Activated T-helper 17 cell treated with anti-CD3 and anti-CD28 coated beads, Interleukin-2, amount 50 U/mL, for 72 hours (primary cell): ENCODE data around the gene THAP12. TPM values are rescaled to one million over a fixed set of nuclear protein-coding genes. Genes with fewer than 3 reads are reported as not detected.

Experiments used
- ATAC-seq: fragments of 150-1000 bp; cut with Tn5 transposase; replicated peaks from 2 replicates; pipeline ENCODE4 v1.10.0; 2021; ENCODE audit warnings: mild to moderate bottlenecking, moderate library complexity
- H3K27ac Mint-ChIP-seq: one replicate; pipeline ENCODE4 v1.8.0; 2022; ENCODE audit warnings: mixed read lengths
- H3K27me3 Mint-ChIP-seq: one replicate; pipeline ENCODE4 v1.8.0; 2022; ENCODE audit warnings: mixed read lengths
- H3K36me3 Mint-ChIP-seq: one replicate; pipeline ENCODE4 v1.8.0; 2022; ENCODE audit warnings: low read depth, mild to moderate bottlenecking, mixed read lengths
- H3K4me1 Mint-ChIP-seq: one replicate; pipeline ENCODE4 v1.8.0; 2022; ENCODE audit warnings: mixed read lengths
- H3K4me3 Mint-ChIP-seq: one replicate; pipeline ENCODE4 v1.8.0; 2022; ENCODE audit warnings: mild to moderate bottlenecking, mixed read lengths
- H3K9me3 Mint-ChIP-seq: one replicate; pipeline ENCODE4 v1.8.0; 2022; ENCODE audit warnings: mixed read lengths
- total RNA-seq, 2 donors: library from RNA; stranded (reverse); gene quantifications; one replicate each; pipeline ENCODE4 v1.2.3, GENCODE V29; 2022

The THAP12 gene
- total RNA-seq, 2 donors from 2014 or later, result 25.5 to 39.6 TPM

DNA sequence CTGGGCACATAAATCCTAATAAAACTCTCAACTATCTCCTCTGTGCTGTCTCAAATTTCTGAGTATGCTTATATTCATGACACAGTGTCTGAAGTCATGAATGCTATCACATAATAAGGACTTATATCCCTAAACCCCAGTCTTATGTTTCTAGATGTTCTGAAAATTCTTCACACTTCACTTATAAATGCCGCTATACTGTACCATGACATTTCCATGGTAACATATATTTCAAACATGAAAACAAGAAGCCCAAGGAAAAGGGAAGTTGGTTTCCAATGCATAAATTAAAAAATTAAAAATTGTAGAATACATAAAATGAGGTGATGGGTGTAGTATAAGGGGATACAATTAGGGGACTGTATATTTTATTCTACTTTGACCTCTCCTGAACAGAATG, 11.9 kb upstream of the THAP12 start:
- H3K4me1 Mint-ChIP-seq, result no peaks in the 10 kb centered on the region
- no peak overlapping the region for H3K27ac Mint-ChIP-seq
- H3K27me3 Mint-ChIP-seq, result no peaks in the 10 kb centered on the region
- H3K36me3 Mint-ChIP-seq, result no peaks in the 10 kb centered on the region
- H3K4me3 Mint-ChIP-seq, result no peak overlapping the region
- H3K9me3 Mint-ChIP-seq, result no peaks in the 10 kb centered on the region
- ATAC-seq, result no peak

DNA sequence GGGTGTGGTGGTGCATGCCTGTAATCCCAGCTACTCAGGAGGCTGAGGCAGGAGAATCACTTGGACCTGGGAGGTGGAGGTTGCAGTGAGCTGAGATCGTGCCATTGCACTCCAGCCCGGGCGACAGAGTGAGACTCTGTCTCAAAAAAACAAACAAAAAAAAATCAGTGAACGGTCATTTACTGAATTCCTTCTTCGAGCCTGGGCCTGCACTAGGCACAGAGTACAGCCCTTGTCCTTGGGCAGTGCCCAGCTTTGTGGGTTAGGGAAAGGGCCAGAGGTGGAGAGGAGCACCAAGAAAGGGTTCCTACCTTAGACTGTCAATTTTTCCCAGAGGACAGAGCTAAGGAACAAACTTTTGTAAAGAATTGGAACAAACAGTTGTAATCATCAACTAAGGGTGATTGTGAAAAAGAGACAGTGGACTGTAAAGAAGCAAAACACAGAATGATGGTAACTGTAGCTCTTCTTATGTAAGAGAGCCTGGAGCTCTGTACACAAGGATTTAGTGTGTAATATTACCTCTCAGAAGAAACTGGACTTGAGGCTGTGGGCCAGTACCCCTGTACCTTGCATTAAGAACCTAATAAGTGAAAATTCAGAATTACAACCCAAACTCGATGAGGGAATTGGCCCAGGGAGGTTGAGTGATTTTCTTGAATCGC, 11.0 kb upstream of the THAP12 start:
- ATAC-seq, result no peak
- Mint-ChIP-seq H3K4me1 (no peaks in the 10 kb centered on the region), H3K27me3 (no peaks in the 10 kb centered on the region), H3K27ac (no peak overlapping the region), H3K36me3 (no peaks in the 10 kb centered on the region), H3K4me3 (no peak overlapping the region), H3K9me3 (no peaks in the 10 kb centered on the region)

GRCh38 chr11:76391021-76391420, 10.1 kb upstream of the THAP12 start:
- Mint-ChIP-seq H3K27me3 (no peaks in the 10 kb centered on the region), H3K36me3 (no peaks in the 10 kb centered on the region), H3K4me3 (no peak overlapping the region), H3K27ac (no peak overlapping the region), H3K9me3 (no peaks in the 10 kb centered on the region), H3K4me1 (no peaks in the 10 kb centered on the region)
- no peak for ATAC-seq

GRCh38 chr11:76388408-76388807, 7.5 kb upstream of the THAP12 start:
- Mint-ChIP-seq H3K9me3 (no peaks in the 10 kb centered on the region), H3K4me3 (no peak overlapping the region), H3K27me3 (no peaks in the 10 kb centered on the region), H3K36me3 (no peaks in the 10 kb centered on the region), H3K27ac (no peak overlapping the region), H3K4me1 (no peaks in the 10 kb centered on the region)
- no peak for ATAC-seq

GRCh38 chr11:76385903-76386302, 5.0 kb upstream of the THAP12 start:
- H3K9me3 Mint-ChIP-seq, result no peaks in the 10 kb centered on the region
- H3K4me3 Mint-ChIP-seq, result no peak overlapping the region
- no peaks in the 10 kb centered on the region for H3K36me3 Mint-ChIP-seq
- no peaks in the 10 kb centered on the region for H3K27me3 Mint-ChIP-seq
- no peak overlapping the region for H3K27ac Mint-ChIP-seq
- ATAC-seq, result no peak
- peaks cover 13% of the 10 kb centered on the region for H3K4me1 Mint-ChIP-seq

DNA sequence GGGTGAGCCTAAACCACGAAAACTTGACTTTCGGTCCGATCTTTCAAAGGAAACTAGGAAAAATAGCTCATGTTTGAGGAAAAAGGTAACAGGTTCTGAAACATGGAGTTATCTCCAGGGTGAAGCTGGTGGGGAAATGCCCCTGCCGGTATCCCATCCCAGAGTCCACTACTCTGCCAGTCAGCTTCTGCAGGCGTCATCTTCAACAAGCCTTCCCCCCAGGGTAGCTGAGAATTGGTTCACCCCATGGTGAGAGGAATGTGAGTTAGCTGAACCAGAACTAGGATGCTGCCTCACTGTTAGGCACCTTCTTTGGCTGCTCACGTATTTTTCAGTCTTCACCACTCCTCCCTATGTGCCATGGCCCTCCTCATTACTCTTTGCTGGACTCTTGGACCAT, 1.3 kb upstream of the THAP12 start:
- Mint-ChIP-seq H3K4me3 (peak overlapping the region; percentile 91), H3K36me3 (peaks cover 5% of the 10 kb centered on the region), H3K9me3 (no peaks in the 10 kb centered on the region), H3K27ac (no peak overlapping the region), H3K27me3 (no peaks in the 10 kb centered on the region), H3K4me1 (peaks cover 34% of the 10 kb centered on the region)
- ATAC-seq, result no peak

GRCh38 chr11:76380159-76380976, 564 bp downstream of the THAP12 start:
- Mint-ChIP-seq H3K27me3 (no peaks in the 10 kb centered on the region), H3K36me3 (peaks cover 5% of the 10 kb centered on the region), H3K4me3 (peak overlapping the region; percentile 84), H3K27ac (peak overlapping the region; percentile 85), H3K9me3 (no peaks in the 10 kb centered on the region), H3K4me1 (peaks cover 42% of the 10 kb centered on the region)
- ATAC-seq, result peak; percentile 79

DNA sequence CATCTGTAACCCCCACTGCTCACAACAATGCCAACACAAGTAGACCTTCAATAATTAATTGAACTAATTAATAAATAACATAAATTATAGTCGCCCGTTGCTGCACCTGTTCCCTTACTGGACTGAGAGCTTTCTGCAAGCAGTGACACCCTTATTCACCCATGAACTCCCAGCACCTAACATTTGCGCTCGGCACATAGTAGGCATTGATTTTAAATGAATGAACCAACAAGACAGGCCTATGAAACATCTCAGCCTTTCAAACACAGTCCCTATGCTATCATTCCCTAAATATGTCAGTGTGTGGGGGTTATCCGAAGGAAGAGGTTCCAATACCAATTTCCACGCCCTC, 1.1 kb downstream of the THAP12 start:
- no peaks in the 10 kb centered on the region for H3K27me3 Mint-ChIP-seq
- ATAC-seq, result no peak
- no peaks in the 10 kb centered on the region for H3K9me3 Mint-ChIP-seq
- peak overlapping the region; percentile 84 for H3K4me3 Mint-ChIP-seq
- H3K36me3 Mint-ChIP-seq, result peaks cover 5% of the 10 kb centered on the region
- H3K27ac Mint-ChIP-seq, result peak overlapping the region; percentile 85
- H3K4me1 Mint-ChIP-seq, result peaks cover 42% of the 10 kb centered on the region

DNA sequence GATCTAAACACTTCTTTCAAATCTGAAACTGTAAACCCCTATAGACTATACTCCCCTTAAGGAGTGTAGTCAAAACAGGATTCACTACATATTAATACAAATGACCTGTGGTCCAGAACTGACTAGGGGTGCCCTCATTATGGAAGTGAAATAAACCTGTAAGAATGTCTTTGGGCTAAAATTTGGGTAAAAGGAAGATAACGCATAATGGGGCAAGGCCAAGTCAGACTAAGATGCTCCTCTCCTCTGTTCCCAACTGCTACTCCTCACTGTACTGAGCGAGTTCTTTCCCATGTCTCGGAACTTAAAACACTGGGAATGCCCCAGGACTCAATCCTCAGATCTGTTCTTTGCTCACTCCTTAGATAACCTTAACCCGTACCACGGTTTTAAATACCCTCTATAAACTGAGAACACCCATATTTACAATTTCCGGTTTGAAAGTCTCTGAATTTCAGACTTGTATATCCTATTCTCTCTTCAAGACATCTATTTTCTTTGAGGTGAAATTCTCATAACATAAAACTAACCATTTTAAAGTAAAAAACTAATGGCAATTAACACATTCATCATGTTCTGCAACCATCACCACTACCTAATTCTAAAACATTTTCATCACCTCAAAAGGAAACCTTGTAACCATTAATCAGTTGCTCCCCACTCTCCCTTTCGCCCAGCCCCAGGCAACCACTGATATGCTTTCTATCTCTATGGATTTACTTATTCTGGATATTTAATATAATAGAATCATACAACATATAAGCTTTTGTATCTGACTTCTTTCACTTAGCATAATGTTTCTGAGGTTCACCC, 4.0 kb downstream of the THAP12 start:
- H3K36me3 Mint-ChIP-seq, result peaks cover 5% of the 10 kb centered on the region
- peak overlapping the region; percentile 41 for H3K4me3 Mint-ChIP-seq
- no peaks in the 10 kb centered on the region for H3K27me3 Mint-ChIP-seq
- H3K4me1 Mint-ChIP-seq, result peaks cover 35% of the 10 kb centered on the region
- peak; percentile 3 for ATAC-seq
- no peaks in the 10 kb centered on the region for H3K9me3 Mint-ChIP-seq
- H3K27ac Mint-ChIP-seq, result no peak overlapping the region

DNA sequence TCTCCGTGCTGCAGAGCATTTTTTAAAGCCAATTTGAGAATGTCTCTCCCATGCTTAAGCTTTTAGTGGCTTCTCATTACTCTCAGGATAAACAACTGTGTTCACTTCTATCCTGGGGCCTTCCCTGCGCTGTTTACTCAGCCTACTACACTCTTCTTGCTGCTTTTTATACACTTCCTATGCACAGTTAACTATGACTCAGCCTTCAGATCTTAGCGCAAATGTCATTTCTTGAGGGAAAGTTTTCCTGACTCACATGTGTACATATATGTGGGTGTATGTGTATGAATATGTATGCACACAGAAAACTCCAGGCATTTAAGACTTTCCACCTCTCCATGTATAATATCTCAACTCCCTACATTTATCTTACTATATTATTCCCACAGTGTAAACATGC, 9.8 kb downstream of the THAP12 start:
- Mint-ChIP-seq H3K4me1 (peaks cover 17% of the 10 kb centered on the region), H3K4me3 (peak overlapping the region; percentile 49), H3K27ac (peak overlapping the region; percentile 33), H3K27me3 (no peaks in the 10 kb centered on the region), H3K9me3 (no peaks in the 10 kb centered on the region), H3K36me3 (no peaks in the 10 kb centered on the region)
- peak; percentile 100 for ATAC-seq

DNA sequence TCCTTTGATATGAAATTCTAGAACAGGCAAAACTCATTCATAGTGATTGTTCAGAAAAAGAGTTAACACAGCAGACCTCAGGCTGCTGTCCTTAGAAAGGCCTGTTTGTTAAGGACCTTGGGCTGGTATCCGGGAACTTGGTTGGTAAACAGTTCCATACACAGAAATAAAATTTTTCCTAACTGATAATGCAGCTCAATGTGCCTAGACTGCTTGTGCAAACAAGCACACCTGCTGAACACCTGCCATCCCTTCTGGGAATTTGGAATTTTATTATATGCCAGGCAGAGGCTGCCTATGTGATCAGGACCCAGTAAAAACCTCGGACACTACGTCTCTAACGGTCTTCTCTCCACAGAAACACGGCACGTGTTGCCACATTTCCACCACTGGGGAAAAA, 11.5 kb downstream of the THAP12 start:
- H3K27me3 Mint-ChIP-seq, result no peaks in the 10 kb centered on the region
- H3K4me1 Mint-ChIP-seq, result peaks cover 24% of the 10 kb centered on the region
- no peaks in the 10 kb centered on the region for H3K9me3 Mint-ChIP-seq
- no peak for ATAC-seq
- peaks cover 17% of the 10 kb centered on the region for H3K36me3 Mint-ChIP-seq
- no peak overlapping the region for H3K4me3 Mint-ChIP-seq
- no peak overlapping the region for H3K27ac Mint-ChIP-seq

DNA sequence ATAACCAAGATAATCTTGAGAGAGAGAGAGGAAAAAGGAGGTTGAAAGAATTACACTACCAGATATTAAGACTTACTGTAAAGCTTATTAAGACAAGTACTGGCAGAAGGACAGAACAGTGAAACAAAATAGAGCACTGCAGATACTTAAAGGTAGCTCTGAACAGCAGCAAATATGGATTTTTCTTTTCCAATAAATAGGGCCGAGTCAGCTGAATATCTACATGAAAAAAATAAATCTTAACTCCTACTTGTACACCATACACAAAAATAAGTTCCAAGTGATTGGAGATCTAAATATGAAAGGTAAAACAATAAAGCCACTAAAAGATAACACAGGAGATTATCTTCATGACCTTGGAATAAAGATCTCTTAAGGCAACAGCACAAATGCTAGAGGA, 12.4 kb downstream of the THAP12 start:
- peaks cover 24% of the 10 kb centered on the region for H3K4me1 Mint-ChIP-seq
- no peaks in the 10 kb centered on the region for H3K9me3 Mint-ChIP-seq
- no peak for ATAC-seq
- peak overlapping the region; percentile 53 for H3K27ac Mint-ChIP-seq
- H3K27me3 Mint-ChIP-seq, result no peaks in the 10 kb centered on the region
- peaks cover 26% of the 10 kb centered on the region for H3K36me3 Mint-ChIP-seq
- H3K4me3 Mint-ChIP-seq, result no peak overlapping the region

- Mint-ChIP-seq H3K4me3 (no peak overlapping the region), H3K36me3 (peaks cover 57% of the 10 kb centered on the region), H3K4me1 (peaks cover 24% of the 10 kb centered on the region), H3K27me3 (no peaks in the 10 kb centered on the region), H3K27ac (peak overlapping the region; percentile 75), H3K9me3 (no peaks in the 10 kb centered on the region)
- no peak for ATAC-seq
These were observed 15.8 kb downstream of the THAP12 start for GRCh38 chr11:76365038-76365679.

- Mint-ChIP-seq H3K36me3 (peaks cover 78% of the 10 kb centered on the region), H3K9me3 (no peaks in the 10 kb centered on the region), H3K4me1 (peaks cover 18% of the 10 kb centered on the region), H3K27ac (peak overlapping the region; percentile 52), H3K27me3 (no peaks in the 10 kb centered on the region), H3K4me3 (no peak overlapping the region)
- no peak for ATAC-seq
These were observed 18.2 kb downstream of the THAP12 start for GRCh38 chr11:76362716-76363115.
